GM19395 (cell line): ENCODE results near the gene MCF2L.
"Not testable (repeated sequence)": the region's sequence is repeated elsewhere in the genome, so short reads cannot be mapped to it uniquely, and the experiment has no call there.

Experiments
- ATAC-seq: cut with Tn5 transposase; IDR thresholded peaks from one replicate; pipeline ENCODE4 v1.9.1; 2021; ENCODE audit warnings: mild to moderate bottlenecking, moderate library complexity; ENCODE audit not compliant: unreplicated experiment

Gene MCF2L

DNA sequence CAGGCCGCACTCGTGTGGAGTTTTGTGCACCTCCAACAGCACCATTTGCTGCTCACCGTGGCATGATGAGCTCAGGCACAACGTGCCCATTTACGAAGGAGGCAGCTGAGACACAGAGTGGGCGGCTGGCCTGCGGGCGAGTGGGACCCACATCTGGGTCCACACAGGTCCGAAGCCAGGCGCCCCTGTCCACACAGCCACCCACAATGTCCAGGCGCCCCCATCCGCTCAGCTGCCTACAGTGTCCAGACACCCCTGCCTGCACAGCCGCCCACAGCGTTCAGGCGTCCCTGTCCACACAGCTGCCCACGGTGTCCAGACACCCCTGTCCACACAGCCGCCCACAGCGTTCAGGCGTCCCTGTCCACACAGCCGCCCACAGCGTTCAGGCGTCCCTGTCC is 94.1 kb downstream of the MCF2L start:
- no peak for ATAC-seq

DNA sequence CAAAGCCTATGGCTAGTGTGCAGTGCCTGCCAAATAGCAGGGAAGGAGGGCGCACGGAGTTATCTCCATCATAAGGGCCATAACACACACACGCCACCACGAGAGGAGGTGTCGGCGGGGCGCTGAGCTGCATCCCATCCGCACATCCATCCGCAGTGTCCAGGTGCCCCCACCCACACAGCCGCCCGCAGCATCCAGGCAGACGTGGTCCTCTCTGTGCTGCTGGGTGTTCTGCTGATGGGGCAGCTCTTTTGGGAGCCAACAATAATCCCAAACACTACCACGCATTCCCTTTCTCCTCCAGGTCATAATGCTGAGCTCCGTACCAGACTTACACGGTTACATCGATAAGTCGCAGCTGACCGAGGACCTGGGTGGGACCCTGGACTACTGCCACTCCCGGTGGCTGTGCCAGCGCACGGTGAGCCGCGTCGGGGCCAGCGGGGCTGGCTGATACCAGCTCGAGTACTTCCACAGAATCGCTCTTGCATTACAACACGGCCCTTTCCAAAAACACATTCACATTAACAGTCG is 95.1 kb downstream of the MCF2L start:
- no peak for ATAC-seq

DNA sequence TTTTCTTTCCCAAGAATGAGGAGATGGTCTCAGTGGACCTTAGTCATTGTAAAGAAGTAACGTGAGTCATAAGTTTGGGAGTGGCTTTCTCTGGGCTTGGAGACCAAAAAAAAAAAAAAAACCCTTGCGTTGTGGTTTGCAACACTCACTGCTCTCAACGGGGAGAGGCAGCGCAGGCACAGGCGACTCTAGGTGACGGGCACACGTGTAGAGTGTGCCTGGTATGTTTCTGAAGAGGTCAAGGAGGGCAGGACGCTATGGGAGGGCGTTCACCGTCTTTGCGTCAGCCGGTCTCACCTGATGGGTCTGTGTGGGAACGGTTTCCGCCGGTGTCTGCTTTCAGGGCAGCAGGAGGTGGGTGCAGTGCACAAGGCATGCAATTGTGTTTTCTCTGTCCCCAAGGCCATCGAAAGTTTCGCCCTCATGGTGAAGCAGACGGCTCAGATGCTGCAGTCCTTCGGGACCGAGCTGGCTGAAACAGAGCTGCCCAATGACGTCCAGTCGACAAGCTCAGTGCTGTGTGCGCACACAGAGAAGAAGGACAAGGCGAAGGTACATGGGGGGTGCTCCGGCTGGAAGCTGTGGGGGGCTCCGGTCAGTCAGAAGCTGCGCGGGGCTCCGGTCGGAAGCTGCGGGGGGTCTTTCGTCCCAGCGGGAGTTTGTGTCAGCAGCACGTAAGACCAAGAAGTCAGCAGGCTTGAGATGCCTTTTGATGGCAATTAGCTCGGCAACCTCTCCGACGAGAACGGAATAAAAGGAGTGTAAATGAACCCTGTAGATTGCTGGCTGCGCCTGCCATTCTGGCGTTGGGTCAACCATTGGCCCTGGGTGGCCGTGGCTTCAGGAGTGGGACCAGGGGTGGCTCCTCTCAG is 95.8 kb downstream of the MCF2L start:
- ATAC-seq, result no peak

DNA sequence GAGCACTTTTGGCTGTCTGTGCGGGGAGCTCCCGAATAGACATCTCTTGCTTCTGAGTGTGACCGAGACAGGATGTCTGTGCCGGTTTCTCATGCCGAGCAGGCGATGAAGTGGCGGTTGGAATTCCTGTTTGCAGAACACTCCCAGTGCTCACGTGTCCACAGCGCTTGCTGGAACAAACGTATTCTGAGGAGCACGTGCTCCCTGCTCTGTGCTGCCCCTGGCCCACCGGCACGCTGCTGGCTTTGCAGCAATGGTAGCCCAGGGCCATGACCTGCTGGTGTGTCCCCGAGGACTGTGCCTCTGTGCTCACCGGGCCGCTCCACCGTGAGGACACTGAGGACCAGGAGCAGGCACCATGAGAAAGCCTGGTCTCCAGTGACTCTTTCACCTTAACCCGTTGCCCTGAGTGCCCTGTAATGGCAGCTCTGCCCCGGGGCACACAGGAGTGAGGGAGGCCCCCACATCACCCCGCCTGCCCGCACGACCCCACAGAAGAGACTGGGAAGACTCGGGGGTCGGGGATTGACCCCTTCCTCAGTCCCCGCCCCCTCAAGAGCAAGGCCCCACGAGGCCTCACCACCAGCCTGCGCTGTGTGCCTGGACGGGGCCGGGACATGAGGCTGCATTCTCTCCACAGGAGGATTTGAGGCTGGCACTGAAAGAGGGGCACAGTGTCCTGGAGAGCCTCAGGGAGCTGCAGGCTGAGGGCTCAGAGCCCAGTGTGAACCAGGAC is 96.6 kb downstream of the MCF2L start:
- no peak for ATAC-seq

DNA sequence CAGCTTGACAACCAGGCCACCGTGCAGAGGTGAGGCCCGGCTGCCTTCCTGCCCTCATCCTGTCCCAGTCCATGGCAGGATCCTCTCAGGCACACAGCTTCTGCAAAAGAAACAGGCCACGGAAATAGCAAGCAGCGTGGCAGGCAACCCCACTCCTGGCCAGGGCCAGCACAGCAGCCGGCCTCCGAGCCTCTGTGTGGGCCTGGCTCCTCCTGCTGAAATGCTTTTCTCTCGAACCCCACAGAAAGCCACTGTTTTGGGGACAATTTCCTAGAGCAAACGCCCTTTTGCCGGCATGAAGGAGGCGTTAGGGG is 97.1 kb downstream of the MCF2L start:
- ATAC-seq, result no peak

DNA sequence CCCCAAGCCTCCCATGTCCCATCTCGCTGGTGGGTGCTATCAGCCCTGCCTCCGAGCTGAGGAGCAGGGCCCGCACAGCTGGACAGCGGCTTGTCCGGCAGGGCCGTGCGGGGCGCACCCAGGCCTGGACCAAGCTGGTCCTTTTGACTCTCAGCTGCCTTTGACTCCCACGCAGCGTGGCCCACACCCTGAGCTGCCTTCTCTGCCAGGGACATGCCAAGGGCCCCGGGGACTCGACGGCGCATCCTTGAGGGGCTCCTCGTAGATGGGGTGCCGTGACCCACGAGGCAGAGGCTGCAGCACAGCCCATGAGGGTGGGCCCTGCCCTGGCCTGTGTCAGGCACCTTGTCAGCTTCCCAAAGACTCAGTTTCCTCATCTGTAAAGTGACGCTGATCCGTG is 97.7 kb downstream of the MCF2L start:
- no peak for ATAC-seq

DNA sequence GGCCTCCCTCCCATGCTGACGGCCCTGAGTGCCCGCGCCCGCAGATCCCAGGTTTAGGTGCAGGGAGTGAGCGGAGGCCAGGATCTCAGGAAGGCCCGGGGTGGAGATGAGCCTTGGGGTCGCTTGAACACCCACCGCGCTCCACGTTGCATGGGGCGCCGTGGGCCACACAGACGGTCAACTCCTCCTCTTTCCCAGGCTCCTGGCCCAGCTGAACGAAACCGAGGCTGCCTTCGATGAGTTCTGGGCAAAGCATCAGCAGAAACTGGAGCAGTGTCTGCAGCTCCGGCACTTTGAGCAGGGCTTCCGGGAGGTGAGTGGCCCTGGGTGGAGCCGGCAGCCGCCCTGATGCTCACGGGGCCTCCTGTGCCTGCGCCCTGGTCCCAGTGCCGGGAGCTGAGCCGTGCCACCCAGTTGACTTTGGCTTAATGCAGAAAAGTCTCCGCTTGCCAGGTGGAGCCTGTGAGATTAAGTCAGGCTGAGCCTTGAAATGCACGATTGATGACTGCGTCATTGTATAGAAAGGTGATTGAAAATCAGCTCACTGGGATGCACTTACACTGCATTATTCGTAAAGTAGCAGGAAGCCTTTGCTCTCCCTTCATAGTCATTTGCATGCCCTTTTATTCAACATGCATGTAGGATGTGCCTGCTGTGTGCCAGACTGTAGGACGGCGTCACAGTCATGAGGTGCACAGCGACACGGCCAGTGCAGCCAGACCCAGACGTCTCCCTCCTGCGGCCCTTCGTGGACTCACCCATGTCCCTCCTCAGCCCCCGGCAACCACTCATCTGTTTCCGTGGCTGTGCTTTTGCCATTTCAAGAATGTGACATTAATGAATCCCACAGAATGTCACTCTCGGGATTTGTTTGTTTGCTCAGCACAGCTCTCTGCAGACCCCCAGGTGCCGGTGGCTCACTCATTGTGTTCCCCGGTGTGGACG is 101.1 kb downstream of the MCF2L start:
- ATAC-seq, result no peak

DNA sequence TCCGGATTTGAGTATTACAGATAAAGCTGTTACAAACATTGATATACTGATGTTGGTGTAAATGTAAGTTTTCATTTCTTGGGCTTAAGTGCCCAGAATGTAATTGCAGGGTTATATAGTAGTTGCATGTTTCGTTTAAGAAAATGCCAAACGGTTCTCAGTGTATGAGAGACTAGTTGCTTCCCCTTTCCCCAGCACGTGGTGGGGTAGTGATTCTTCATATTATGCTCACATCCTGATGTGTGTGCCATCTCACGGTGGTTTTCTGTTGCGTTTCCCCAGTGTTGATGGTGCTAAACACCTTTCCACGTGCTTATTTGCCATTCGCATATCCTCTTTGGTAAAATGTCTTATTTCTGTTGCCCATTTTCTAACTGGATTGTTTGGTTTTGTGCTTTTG is 101.8 kb downstream of the MCF2L start:
- no peak for ATAC-seq

DNA sequence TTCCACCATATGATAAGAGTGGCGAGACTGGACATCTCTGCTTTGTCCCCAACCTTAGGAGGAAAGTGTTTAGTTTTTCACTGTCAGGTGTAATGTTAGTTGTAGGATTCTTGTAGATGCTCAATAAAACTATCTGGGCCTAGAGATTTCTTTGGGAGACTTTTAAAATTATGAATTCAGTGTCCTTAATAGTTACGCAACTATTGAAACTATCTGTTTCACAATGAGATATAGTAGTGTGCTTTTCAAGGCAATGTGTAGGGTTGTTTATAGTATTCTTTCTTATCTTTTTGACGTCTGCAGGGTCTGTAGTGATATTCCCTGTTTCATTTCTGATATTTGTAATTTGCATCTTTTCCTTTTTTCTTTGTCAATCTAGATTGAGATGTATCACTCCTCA is 103.4 kb downstream of the MCF2L start:
- no peak for ATAC-seq

DNA sequence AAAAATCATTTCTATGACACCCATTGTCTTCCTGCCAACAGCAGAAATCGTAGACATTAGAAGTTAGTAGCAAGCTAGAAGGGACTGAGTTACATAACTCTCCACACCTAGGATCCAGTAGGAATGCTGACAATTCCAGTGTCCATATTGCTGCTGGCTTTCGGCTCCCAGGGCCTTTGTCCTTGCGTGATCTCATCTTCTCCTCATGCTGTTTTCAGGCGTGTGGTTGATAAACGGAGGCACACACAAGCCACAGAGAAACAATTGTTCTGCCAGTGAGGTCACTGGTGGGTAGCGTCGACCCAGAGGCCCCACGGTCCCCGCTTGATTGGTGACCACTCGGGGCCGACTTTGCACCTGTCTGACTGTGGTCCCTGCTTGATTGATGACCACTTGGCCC is 104.9 kb downstream of the MCF2L start:
- no peak for ATAC-seq

DNA sequence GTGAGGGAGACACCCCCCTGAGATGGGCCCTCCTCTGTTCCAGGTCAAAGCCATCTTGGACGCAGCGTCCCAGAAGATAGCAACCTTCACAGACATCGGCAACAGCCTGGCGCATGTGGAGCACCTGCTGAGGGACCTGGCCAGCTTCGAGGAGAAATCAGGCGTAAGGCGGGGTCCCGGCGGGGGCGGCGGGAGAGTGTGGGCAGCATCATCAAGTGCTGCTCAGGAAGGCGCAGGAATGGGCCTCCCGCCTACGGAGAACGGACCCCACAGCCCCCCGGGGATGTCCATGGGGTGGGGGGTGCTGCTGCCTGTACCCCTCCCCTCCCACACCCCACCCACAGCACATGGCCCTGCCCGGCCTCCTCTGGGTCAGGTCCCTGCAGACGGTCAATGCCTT is 105.4 kb downstream of the MCF2L start:
- no peak for ATAC-seq

DNA sequence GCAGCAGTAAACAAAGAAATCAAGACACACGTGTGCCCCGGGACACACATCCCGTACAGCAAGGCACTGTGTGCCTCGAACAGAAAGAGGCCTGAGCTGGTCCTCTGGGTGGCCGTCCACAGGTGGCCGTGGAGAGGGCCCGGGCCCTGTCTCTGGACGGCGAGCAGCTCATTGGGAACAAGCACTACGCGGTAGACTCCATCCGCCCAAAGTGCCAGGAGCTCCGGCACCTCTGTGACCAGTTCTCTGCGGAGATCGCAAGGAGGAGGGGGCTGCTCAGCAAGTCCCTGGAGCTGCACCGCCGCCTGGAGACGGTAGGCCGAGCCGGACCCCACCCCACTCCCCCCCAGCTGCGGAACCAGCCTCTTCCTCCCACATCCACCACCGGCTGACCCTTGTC is 105.9 kb downstream of the MCF2L start:
- ATAC-seq, result no peak

DNA sequence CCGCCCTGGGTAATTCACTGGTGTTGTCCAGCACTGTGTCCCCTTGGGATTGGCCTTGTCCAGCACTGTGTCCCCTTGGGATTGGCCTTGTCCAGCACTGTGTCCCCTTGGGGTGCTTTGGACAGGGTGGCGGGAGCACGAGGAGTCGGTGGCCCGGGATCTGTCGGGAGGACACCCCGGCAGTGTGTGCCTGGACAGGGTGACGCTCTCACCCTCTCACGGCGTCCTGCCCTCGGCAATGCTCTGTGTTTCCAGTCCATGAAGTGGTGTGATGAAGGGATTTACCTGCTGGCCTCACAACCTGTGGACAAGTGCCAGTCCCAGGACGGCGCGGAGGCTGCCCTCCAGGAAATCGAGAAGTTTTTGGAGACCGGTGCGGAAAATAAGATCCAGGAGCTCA is 106.7 kb downstream of the MCF2L start:
- no peak for ATAC-seq

DNA sequence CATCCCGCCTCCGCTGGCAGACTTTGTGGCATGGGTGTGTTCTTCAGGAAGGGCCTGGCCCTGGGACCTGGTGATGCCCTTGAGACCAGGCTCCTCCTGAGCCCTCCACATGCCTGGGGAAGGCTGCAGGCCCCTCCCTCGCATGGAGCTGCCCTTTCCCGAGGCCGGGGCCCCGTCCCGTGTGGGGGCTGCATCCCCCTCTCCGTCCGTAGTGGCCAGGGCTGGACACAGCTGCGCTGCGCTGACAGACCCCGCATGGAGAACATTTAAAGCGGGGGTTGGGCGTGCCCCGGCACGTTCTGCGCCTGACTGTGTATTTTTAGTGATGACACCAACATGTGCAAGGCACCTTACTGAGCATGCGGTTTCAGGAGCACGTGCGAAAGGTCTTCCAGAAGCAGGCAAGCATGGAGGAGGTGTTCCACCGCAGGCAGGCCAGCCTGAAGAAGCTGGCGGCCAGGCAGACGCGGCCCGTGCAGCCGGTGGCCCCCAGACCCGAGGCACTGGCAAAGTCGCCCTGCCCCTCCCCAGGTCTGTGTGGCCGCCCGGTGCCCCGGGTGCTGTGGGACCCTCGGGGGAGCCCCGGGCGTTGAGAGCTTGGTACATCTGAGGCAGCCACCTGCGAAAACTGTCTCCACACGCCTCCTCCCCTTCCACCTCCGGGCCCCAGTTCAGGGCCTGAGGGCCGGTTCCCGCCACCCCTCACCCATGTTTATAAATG is 107.8 kb downstream of the MCF2L start:
- ATAC-seq, result no peak

DNA sequence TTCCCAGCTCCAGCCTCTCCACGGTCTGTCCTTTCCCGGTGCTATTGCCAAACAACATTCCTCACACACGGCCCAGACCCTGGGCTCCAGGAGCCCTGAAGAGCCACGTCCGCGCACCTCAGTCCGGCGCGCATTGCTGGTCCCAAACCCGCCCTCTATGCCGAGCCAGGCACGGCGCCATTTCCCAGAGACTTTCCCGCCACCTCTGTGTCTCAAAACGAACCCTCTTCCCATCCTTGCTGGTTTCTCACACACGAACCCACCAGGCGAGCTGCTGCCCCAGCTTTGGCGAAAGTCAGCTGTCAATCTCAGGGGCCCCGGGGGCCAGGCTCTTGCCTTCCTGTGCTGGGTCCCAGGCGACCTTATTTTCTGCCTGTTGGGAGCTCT is 108.5 kb downstream of the MCF2L start:
- ATAC-seq, result no peak

DNA sequence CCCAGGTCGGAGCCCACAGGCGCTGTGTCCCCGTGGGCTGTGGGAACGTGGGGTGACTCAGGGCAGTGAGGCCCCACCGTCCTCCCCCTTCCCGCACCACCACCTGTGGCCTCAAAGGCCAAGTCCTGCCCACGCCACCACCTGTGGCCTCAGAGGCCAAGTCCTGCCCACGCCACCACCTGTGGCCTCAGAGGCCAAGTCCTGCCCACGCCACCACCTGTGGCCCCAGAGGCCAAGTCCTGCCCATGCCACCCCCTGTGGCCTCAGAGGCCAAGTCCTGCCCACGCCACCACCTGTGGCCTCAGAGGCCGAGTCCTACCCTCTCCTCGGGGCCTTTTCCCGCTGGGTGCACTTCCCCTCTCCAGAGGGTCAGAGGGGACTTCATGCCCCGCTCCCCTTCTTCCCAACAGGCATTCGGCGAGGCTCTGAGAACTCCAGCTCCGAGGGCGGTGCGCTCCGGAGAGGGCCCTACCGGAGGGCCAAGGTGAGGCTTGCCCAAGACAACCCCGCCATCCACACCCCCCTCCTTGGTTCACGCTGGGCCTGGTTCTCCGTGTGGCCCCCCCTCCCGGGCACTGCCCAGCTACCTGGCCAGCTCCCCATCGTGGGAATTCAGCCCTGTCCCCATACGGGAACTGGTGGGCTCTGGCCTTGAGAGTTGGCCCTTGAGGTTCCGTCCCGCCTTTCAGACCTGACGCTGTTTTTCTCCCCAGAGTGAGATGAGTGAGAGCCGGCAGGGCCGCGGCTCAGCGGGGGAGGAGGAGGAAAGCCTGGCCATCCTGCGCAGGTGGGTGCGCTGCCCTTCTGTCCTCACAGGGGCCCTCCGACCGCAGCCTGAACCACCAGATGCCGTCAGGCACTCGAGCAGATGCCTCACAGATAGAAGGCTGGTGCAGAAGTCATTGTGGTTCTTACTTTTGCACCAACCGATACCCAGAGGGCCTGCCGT is 109.2 kb downstream of the MCF2L start:
- ATAC-seq, result no peak

DNA sequence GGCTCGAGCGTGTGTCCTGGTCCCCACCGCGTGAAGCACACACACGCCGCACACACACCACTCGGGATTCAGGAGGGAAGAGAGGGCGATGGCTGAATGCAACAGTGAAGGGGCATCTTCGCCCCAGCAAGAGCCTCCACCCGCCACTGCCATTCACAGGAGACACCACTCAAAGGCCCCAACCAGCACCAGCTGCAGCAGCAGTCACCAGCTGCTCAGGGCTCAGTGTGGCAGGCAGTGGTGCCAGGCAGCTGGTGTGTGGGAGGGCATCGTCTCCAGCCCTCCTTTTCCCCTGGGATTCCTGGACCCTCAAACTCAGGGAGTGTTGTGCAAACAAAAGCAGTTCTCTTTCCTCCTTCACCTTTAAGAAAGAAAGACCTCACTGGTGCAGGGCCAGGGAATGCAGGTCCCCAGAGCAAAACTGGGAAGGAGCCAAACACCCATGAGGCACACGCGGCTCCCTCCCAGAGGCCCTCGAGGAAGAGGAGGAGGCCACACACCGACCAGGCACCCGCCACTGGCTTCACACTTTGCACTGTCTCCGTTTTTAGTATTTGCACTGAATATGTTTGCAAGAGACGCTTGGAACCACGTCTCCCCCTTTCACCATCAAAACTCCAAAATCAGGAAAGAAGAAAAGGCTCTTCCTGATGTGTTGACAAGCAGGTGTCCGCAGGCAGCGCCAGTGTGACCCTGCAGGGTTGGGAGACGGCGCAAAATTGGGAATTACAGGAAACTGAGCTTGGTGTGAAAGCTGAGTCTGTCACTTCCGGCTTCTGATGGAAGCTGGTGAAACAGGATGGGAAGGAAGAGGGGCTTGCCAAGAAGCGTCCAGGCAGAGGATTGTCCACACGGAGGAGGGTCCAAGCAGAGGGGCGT is 110.1 kb downstream of the MCF2L start:
- ATAC-seq, result no peak

DNA sequence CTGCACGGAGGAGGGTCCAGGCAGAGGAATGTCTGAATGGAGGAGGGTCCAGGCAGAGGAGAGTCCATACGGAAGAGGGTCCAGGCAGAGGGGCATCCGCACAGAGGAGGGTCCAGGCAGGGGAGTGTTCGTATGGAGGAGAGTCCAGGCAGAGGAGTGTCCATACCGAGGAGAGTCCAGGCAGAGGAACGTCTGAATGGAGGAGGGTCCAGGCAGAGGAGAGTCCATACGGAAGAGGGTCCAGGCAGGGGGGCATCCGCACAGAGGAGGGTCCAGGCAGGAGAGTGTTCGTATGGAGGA is 110.7 kb downstream of the MCF2L start:
- not testable (repeated sequence) for ATAC-seq

DNA sequence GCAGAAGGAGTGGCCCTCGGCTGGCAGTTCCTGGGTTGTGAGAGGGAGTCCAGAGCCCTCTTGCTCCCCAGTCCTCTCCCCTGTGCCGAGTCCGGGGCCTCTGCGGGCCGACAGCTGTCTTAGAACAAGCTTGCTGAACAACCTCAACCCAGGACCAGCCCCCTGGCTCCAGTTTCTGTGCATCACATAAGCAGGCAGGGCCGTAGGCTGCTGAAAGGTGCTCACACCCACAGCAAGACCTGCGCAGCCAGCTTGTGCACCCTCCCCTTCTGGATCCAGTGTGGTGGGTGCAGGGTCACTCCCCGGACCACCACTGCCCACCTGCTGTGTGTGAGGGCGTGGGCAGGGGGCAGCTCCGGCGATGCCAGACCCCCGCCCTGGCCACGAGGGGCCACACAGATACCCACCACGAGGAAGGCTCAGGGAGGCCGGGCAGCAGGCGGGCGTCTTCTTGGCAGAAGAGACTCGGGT is 111.4 kb downstream of the MCF2L start:
- no peak for ATAC-seq
